Hippocampal formation (tissue), 2 donors: ENCODE measurements around the gene KRTAP16-1.
"Not testable (repeated sequence)": the region's sequence is repeated elsewhere in the genome, so short reads cannot be mapped to it uniquely, and the experiment has no call there.

ENCODE experiments used
- DNase-seq, 2 donors: peaks; one replicate each; lab custom pipeline; 2025; lab: John Stamatoyannopoulos, UW

The KRTAP16-1 gene, protein sequence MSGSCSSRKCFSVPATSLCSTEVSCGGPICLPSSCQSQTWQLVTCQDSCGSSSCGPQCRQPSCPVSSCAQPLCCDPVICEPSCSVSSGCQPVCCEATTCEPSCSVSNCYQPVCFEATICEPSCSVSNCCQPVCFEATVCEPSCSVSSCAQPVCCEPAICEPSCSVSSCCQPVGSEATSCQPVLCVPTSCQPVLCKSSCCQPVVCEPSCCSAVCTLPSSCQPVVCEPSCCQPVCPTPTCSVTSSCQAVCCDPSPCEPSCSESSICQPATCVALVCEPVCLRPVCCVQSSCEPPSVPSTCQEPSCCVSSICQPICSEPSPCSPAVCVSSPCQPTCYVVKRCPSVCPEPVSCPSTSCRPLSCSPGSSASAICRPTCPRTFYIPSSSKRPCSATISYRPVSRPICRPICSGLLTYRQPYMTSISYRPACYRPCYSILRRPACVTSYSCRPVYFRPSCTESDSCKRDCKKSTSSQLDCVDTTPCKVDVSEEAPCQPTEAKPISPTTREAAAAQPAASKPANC

DNA sequence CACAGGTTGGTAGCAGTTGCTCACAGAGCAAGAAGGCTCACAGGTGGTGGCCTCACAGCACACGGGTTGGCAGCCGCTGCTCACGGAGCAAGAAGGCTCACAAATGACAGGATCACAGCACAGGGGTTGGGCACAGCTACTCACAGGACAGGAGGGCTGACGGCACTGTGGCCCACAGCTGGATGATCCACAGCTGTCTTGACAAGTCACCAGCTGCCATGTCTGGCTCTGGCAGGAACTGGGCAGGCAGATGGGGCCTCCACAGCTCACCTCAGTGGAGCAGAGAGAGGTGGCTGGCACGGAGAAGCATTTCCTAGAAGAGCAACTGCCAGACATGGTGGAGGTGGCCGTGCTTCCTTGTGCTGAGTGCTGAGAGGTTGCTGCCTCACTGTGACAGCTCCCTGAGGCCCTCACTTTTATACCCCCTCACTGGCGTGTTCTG is at the start of gene KRTAP16-1:
TSS of gene KRTAP16-1 (minus strand) at position 392 of the 442 bp plus-strand sequence. CDS start at position 336, 56 bp downstream.
- no peak for DNase-seq

- no peak for DNase-seq
These were observed 45.4 kb upstream of the KRTAP16-1 start for GRCh38 chr17:41354536-41354935.

DNA sequence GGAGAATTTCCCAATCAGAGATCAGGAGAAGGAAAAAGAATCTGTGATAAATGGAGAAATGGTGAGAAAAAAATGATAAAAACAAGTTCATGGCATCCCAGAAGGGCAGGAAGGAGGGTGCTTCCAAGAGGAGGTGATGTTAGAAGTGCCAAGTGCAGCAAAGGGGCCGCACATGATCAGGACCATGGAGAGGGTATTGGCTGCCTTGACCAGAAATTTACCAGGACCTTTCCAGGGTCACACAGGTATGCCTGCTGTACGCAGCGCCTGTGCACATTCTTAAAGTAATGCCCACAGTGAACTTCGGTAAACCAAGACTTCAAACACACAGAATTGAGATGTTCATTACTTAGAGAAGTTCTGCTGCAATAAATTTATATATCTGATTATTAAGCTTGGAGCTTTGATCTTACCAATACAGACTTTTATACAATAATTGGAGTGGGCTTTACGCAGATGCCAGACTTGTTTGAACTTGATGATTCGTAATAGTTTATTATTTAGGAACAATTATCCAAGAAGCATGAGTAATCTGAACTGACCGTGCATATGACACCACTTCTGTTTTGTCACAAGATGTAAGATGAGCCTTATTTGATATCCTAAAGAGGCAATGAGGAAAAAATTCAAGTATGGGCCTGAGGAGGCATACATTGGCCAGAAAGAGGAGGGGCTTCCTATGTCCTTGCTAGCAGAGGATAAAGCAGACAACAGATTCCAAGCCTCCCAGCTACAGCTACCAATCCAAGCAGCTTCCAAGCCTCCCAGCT is 43.7 kb upstream of the KRTAP16-1 start:
- DNase-seq = no peak

GRCh38 chr17:41351177-41351576 is 42.1 kb upstream of the KRTAP16-1 start:
- no peak for DNase-seq

- DNase-seq = not testable (repeated sequence)
These were observed 41.3 kb upstream of the KRTAP16-1 start, which contains the start of gene KRT33A for GRCh38 chr17:41350381-41350878. Gene KRT33A, minus strand, starts transcription at chr17:41350828. Its CDS starts 61 bp downstream, at chr17:41350767.

- DNase-seq = no peak
These were observed 39.0 kb upstream of the KRTAP16-1 start for GRCh38 chr17:41347869-41348760.

DNA sequence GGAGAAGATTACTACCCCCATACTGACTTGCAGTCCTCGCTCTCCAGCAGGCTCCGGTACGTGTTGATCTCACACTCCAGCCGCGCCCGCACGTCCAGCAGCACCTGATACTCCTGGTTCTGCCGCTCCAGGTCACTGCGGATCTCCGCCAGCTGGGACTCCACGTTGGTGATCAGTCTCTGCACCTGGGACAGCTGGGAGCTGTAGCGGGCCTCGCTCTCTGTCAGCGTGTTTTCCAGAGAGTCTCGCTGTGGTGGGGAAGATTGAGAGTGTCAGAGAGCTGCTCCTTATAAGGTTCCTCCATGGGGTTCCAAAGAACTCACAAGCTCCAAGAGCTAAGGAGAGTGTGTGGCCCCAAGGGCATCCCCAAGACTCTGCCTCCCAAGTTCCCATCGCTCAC is 37.3 kb upstream of the KRTAP16-1 start:
- not testable (repeated sequence) for DNase-seq

DNA sequence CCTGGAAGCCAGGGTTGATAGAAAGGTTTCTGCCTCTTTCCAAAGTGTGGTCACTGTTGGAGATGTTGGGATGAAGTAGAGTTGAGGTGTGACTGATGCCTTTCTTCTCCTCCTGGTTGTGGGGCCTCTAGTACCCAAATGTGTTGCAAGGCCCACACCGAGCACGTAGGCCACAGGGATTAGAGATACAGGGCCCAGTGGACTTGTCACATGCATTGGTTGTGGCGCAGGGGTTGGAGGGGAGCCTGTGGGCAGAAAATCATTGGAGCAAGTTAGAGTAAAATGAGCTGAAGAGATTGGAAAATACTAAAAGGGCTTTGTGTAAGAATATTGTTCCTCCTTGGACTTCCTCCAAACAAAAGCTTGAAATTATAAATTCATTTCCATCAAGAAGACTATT is 36.9 kb upstream of the KRTAP16-1 start:
- no peak for DNase-seq

DNA sequence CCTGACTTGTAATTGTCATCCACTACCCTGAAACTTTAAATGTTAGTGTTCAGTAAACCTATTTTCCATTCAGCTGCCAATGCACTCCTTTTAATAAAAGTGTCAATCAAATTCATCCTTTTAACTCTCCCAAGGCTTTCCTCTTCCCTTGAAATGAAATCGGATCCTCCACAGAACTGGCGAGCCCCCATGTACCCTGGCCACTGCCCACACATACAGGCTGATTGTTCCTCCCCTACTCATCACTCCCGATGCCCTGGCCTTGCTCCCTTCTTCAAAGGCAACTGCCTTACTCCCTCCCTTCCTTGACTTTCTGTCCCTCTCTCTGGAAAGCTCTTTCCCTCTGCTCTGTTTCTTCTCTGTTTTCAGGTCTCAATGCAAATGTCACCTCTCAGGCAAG is 33.9 kb upstream of the KRTAP16-1 start:
- DNase-seq = no peak

GRCh38 chr17:41340934-41341861 is 32.1 kb upstream of the KRTAP16-1 start:
- no peak for DNase-seq

- DNase-seq = no peak
These were observed 31.4 kb upstream of the KRTAP16-1 start for GRCh38 chr17:41340494-41340893.

DNA sequence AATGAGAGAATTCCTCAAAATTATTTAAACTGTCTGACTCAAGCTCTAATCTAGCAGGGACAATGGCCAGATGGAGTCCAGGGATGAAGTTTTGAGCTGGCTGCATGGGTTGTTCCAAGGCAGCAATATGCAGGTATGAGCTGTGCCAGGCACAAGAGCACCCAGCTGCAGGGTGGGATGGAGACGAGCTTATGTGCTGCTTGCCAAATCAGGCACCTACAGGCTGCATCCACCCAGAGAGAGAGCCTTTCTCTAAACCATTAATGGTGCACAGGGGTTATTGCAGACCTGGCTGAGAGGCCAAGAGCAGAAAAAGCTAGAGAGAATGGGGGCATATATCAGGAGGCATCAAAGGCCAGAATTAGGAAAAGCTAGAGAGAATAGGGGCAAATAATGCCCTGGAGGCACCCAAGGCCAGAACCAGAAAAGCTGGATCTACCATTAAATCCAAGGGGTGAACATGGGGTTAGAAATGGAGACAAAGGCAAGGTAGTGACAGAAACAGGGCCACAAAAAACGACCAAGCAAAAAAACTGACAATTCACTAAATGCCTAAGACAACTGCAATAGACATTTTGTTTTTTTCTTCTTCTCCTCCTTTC is 30.6 kb upstream of the KRTAP16-1 start:
- no peak for DNase-seq

DNA sequence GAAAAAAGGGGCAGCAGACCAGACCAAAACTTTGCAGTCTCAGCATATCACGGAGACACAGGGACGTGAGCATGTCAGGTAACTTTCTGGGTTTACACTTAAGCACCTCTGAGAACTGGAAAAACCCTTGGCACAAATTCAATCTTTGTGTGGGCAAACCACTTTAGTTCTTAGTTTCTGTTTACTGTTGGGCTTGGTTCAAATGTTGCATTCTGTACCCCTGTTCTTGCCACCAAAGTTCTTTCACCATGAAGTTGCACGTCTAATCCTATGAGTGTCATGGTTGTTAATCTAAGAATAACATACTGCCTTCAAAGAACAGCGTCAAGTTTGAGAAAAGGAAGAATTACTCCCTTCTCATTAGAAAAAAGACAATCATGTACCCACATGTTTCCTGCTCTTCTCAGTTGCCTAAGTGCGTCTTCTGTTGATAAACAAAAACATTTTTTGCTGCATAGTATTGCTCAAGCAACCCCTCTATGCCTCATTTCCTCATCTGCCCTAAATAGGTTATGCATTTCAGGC is 29.9 kb upstream of the KRTAP16-1 start:
- no peak for DNase-seq

- DNase-seq = no peak
These were observed 26.6 kb upstream of the KRTAP16-1 start for GRCh38 chr17:41335747-41336146.

- no peak for DNase-seq
These were observed 25.5 kb upstream of the KRTAP16-1 start for GRCh38 chr17:41334385-41335305.

DNA sequence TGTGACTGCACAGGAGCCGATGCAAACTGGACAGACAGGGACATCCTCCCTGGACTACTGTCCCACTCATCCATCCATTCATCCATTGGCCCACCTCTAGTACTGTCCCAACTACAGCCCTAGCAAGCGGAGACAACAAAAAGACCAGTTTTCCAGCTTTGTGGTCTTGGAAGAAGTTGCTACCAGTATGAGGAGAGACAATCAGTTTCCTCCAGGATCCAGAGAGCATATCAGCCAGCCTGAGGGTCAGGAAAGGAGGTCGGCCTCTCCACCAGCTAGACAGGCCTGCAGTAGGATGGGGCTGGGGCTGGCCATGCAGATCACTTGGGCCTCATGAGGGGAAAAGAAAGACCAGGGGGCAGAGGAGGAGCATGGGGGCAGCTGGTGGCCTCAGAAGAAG is 24.7 kb upstream of the KRTAP16-1 start:
- DNase-seq = no peak

GRCh38 chr17:41333098-41333497 is 24.0 kb upstream of the KRTAP16-1 start:
- DNase-seq = no peak

DNA sequence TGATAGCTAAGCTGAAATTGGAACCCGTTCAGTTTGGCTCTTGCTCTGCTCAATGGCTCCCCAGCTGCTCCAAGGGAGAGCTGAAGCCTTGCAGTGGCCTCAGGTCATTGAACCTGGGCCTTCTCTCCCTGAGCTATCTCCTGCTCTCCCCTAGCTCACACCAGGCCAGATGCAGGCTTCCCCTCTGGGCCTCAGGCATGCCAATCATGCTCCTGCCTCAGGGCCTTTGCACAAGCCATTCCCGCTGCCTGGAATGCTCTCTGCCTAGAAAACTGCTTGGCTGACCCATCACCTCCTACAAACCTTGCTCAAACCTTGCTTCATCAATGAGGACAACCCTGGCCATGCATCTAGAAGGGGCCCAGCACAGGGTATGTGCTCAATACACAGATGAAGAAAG is 23.1 kb upstream of the KRTAP16-1 start:
- no peak for DNase-seq

GRCh38 chr17:41331606-41332005 is 22.5 kb upstream of the KRTAP16-1 start:
- no peak for DNase-seq
